ENCODE results near the gene AK9. TPM values are rescaled to one million over a fixed set of nuclear protein-coding genes. Genes with fewer than 3 reads are reported as not detected.

AK9 gene
- total and polyA plus RNA-seq, 10 of the 15 experiments (the other 5 are each of a cell fraction or from before 2014, with no cell fraction given), result 2.1 to 7.4 (median 4.2) TPM

- no peaks in the 10 kb centered on the region for H3K9me3 ChIP-seq (replicated peaks; ENCODE audit: control insufficient read depth, insufficient read depth, low read length)
- no peak for ATAC-seq
- intact Hi-C loops (cut with micrococcal nuclease; ENCODE audit: unreplicated experiment), result no loop called here
- in situ Hi-C loops (cut with MboI), result no loop called here
- SMC1A ChIA-PET (ENCODE audit: uncharacterized antibody, unreplicated experiment), result interaction anchor here (4.0 kb wide), 1 partner anchor 322 kb away, joined by 20 read pairs; no protein-coding TSS in a partner anchor
- H4K20me1 ChIP-seq (ENCODE audit: control insufficient read depth, insufficient read depth), result no peaks in the 10 kb centered on the region
- CTCF ChIA-PET, result interaction anchor here (4.2 to 4.7 kb wide), 2 partner anchors 13 to 15 kb away, joined by 12 to 17 read pairs; no protein-coding TSS in a partner anchor
- WGBS (ENCODE audit: insufficient coverage, insufficient replicate concordance, low lambda C conversion rate, missing lambda C conversion rate), result 67% methylated on average over 2 of the region's 2 CpGs
- no peaks in the 10 kb centered on the region for H3K4me1 ChIP-seq (ENCODE audit: control insufficient read depth, insufficient read depth, low read length)
- POLR2A ChIA-PET, result no interaction called here
- no peak overlapping the region for H3K4me2 ChIP-seq (ENCODE audit: control insufficient read depth, insufficient read depth)
- TF ChIP-seq SRF (IDR thresholded peaks at IDR 0.05; ENCODE audit: low read depth in 2 of 2, low read length in 2 of 2), result no peak
- no peak for TF ChIP-seq SUPT20H (IDR thresholded peaks at IDR 0.05; ENCODE audit: borderline replicate concordance, control insufficient read depth, low read depth, low read length)
- no peak for TF ChIP-seq PBX3 (IDR thresholded peaks at IDR 0.05; ENCODE audit: insufficient replicate concordance, low read depth, low read length)
- no peak for TF ChIP-seq FOXM1 (IDR thresholded peaks at IDR 0.05; ENCODE audit: low read depth, low read length)
- TF ChIP-seq MEF2A (IDR thresholded peaks at IDR 0.05; ENCODE audit: insufficient read depth, low read depth, low read length), result no peak
- TF ChIP-seq CBFB (IDR thresholded peaks at IDR 0.05; ENCODE audit: low read depth), result no peak
- no peak for TF ChIP-seq ZNF207 (IDR thresholded peaks at IDR 0.05; ENCODE audit: borderline replicate concordance)
- TF ChIP-seq PAX5 (IDR thresholded peaks at IDR 0.05; ENCODE audit: borderline replicate concordance, low read depth, low read length), result no peak
- no peak for TF ChIP-seq TCF12 (IDR thresholded peaks at IDR 0.05; ENCODE audit: low read depth, low read length)
- TF ChIP-seq E2F8 (IDR thresholded peaks at IDR 0.05; ENCODE audit: low read depth, partially characterized antibody), result no peak
- TF ChIP-seq RCOR1 (conservative IDR thresholded peaks at IDR 0.05; ENCODE audit: low read depth, low read length), result no peak
- TF ChIP-seq CBX5 (IDR thresholded peaks at IDR 0.05; ENCODE audit: low read depth), result no peak
- TF ChIP-seq BACH1 (IDR thresholded peaks at IDR 0.05; ENCODE audit: borderline replicate concordance), result no peak
- no peak for TF ChIP-seq CREB1 (IDR thresholded peaks at IDR 0.05; ENCODE audit: low read depth)
- TF ChIP-seq MYC (IDR thresholded peaks at IDR 0.05; ENCODE audit: insufficient read depth, insufficient read length, insufficient replicate concordance, low read length, severe bottlenecking), result no peak
- no peak for TF ChIP-seq SUZ12 (IDR thresholded peaks at IDR 0.05; ENCODE audit: unreplicated experiment)
- no peak for TF ChIP-seq CTCF (IDR thresholded peaks at IDR 0.05 in 2 of 3, conservative IDR thresholded peaks at IDR 0.05 in 1 of 3; ENCODE audit: control insufficient read depth in 2 of 3, extremely low read depth in 1 of 3, insufficient read depth in 1 of 3, low read depth in 3 of 3, low read length in 3 of 3)
- H3K4me3 ChIP-seq, result no peak overlapping the region
- H3K36me3 ChIP-seq (ENCODE audit: control insufficient read depth in 2 of 2, insufficient read depth in 2 of 2, low read length in 1 of 2), result peaks cover 0 to 1% of the 10 kb centered on the region in 2 experiments; a peak in 2 of 4 replicates
- H3K9ac ChIP-seq (ENCODE audit: control insufficient read depth, insufficient read depth, low read length), result no peak overlapping the region
- no peak for FAIRE-seq
- H2AFZ ChIP-seq (ENCODE audit: control insufficient read depth, low read depth, low read length), result no peak overlapping the region
- H3K27ac ChIP-seq (ENCODE audit: control insufficient read depth, insufficient read depth), result no peak overlapping the region
- no peak for DNase-seq (ENCODE audit: low read depth, low spot score)
- H3K79me2 ChIP-seq (ENCODE audit: control insufficient read depth, insufficient read depth, low read length), result no peaks in the 10 kb centered on the region
- H3K27me3 ChIP-seq (replicated peaks in 1 of 2; ENCODE audit: control insufficient read depth in 2 of 2, insufficient read depth in 2 of 2, low read length in 1 of 2), result no peaks in the 10 kb centered on the region
- RAD21 ChIA-PET (ENCODE audit: unreplicated experiment), result no interaction called here
- no TSS peak for BruUV-seq (replicated peaks)
These were observed 27.0 kb upstream of the AK9 start for GRCh38 chr6:109717971-109718370.

All from GM12878 (cell line).